ENCODE measurements around the gene MAPK8IP3. TPM values are rescaled to one million over a fixed set of nuclear protein-coding genes. Genes with fewer than 3 reads are reported as not detected.

Gene MAPK8IP3
- polyA plus RNA-seq, 3 donors, result 28.6 to 39.6 (median 36.3) TPM

DNA sequence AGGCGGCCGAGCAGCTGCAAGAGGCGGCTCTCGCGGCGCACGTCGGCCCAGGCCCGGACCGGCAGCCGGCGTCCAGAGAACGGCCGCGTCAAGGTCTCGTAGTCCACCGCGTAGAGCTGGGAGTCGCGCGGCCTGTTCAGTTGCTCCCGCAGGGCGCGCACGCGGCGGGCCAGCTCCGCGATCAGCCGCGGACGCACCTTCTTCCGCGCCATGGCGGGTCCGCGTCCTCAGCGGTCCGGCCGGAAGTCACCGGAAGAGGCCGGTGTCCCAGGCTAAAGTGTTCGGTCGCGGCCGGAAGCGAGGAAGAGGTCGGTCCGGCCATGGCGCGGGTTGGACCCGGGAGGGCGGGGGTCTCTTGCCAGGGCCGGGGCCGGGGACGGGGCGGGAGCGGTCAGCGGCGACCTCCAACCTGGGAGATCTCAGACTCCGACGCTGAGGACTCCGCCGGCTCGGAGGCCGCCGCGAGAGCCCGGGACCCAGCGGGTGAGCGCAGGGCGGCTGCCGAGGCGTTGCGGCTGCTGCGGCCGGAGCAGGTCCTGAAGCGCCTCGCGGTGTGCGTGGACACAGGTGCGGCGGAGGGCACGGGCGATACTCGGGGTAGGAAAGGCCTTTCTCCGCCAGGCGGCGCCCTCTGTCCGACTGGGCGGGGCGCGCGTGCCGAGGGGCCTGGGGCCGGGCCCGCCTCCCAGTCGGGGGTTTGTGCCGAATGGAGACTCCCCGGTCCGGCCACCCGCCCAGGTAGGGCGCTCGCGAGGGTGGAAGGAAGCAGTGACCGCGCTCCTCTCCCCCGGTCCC is 67.1 kb downstream of the MAPK8IP3 start, which contains the start of gene MRPS34:
Gene MRPS34 (minus strand): TSS at position 227 of the 795 bp plus-strand sequence. CDS start 15 bp downstream, at position 212.
- peak in 2 of 3 donors; percentile 69 to 75 for DNase-seq (ENCODE audit: low read depth in 3 of 3, low spot score in 2 of 3)

- DNase-seq (ENCODE audit: low read depth in 3 of 3, low spot score in 2 of 3), result no peak
Measured at GRCh38 chr16:1773703-1774447, 67.9 kb downstream of the MAPK8IP3 start.

DNA sequence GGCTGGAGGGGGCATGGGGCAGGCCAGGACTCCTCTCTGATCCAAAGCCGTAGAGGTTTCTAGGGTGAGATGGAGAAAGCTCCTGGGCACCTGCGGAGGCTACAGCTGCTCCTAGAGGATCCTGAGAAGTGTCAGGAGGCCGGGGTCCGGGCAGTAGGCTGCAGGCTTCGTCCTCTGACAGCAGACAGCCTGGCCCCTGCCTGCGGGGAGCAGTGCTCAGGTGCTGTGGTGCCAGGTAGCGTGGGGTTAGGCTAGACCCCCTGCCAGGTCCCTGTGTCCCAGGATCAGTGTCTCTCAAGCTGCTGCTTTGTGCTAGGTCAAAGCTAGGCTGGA is 68.4 kb downstream of the MAPK8IP3 start:
- no peak for DNase-seq (ENCODE audit: low read depth in 3 of 3, low spot score in 2 of 3)

DNA sequence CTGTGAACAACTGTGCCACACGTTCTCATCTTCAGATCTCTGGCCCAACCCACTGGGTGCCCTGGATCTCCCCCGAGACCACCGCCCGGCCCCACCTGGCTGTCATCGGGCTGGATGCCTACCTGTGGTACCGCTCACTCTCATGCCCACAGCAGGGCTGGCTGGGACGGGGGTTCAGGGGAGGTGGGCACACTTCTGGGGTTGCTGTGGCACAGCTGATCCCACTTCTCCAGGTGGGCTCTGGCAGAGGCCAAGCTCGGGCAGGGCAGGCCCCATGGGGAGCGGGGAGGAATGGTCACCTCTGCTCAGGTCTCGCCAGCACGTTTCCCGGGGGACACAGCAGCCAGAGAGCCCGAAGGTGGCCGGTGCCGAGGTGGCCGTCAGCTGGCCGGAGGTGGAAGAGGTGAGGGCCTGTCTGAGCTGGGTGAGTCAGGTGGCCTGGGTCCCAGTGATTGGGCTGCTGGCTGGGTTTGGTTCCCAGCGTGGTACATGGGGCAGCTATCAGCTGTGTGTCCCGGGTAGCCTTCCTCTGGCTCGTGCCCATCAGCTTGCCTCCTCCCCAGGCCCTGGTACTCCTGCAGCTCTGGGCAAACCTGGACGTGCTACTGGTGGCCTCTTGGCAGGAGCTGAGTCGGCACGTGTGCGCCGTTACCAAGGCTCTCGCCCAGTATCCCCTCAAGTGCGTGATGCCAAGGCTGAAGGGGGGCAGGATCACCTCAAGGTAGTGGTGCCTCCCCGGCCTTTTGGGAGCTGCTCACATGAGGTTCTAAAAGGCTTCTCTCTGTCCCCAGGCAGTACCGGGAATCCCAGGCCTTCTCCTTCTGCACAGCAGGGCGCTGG is 69.2 kb downstream of the MAPK8IP3 start:
- DNase-seq (ENCODE audit: low read depth in 3 of 3, low spot score in 2 of 3), result no peak

- DNase-seq (ENCODE audit: low read depth in 3 of 3, low spot score in 2 of 3), result no peak
Measured at GRCh38 chr16:1775846-1776671, 70.1 kb downstream of the MAPK8IP3 start.

- DNase-seq (ENCODE audit: low read depth in 3 of 3, low spot score in 2 of 3), result no peak
Measured at GRCh38 chr16:1776672-1776955, 70.6 kb downstream of the MAPK8IP3 start.

DNA sequence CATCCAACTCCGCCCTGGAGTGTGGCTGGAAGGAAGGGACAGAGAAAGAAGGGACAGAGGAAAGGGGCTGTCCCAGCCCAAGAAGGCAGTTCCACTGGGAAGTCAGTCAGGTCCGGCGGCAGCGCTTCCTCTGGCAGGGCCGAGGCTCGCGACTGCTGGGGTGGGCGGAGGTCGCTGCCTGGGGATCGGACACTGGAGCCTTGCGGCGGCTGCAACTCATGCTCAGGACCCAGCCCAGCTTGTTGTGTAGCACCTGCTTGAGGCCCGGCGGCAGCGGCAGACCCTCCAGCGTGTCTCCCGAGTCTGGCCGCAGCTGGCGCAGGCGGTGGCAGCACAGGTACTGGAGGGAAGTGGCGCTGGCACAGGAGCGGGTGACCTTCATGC is 71.0 kb downstream of the MAPK8IP3 start:
- no peak for DNase-seq (ENCODE audit: low read depth in 3 of 3, low spot score in 2 of 3)

DNA sequence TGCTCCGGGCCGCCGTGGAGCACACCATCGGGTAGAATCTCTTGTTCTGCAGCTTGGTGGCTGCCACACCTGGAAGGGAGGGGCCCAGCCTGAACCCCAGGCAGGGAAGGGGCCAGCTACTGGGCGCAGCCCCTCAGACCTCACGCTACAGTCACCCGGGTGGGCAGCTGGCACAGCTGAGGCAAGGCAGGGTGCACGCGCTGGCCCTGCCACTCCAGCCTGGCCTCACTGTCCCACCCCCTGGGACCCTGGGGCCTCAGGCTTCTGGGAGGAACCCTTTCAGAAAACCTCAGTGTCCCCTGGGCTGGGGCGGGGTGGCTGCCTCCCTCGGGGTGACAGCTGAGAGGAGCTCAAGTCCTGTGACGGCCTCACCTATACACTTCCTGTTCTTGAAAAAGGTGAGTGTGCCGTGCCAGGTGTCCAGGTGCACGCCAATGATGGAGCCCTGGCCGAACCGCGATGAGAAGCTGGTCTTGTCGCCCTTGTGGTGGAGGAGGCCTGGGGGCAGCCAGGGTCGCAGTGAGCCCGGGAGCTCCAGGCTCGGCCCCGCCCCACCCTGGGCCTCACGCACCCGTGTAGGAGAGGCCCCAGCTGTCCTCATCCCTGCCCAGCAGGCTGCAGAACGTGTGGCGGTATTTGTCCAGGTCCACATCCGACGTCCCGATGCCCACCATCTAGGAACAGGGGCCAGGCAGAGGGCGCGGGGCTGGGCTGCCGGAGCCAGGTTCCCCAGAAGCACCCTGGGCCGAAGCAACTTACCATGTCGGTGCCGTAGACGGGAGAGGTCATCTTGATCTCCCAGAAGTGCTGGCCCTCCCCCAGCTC is 71.6 kb downstream of the MAPK8IP3 start:
- no peak for DNase-seq (ENCODE audit: low read depth in 3 of 3, low spot score in 2 of 3)

GRCh38 chr16:1778200-1779179 is 72.5 kb downstream of the MAPK8IP3 start:
- no peak for DNase-seq (ENCODE audit: low read depth in 3 of 3, low spot score in 2 of 3)

DNA sequence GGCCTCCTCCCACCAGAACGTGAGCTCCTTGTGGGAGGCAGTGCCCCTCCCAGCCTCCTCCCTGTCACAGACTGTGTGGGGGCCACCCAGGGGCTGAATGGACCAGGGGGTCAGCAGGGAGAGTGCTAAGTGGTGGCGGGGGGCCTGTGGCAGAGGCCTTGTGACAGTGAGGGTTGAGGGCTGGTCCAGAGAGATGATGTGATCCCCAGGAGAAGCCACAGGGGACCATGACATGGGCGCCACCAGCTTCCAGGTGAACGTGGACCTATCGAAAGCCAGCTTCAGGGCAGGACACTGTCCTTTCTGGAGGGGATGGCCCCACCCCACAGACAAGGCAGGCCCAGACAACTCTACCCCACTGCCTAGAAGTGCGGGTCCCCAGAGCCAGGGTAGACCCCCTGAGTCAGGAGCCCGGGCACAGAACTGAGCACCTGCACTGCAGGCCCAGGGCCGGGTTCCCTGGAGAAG is 73.3 kb downstream of the MAPK8IP3 start:
- DNase-seq (ENCODE audit: low read depth in 3 of 3, low spot score in 2 of 3), result no peak

- no peak for DNase-seq (ENCODE audit: low read depth in 3 of 3, low spot score in 2 of 3)
Measured at GRCh38 chr16:1779741-1780676, 74.0 kb downstream of the MAPK8IP3 start.

GRCh38 chr16:1780677-1781072 is 74.7 kb downstream of the MAPK8IP3 start:
- no peak for DNase-seq (ENCODE audit: low read depth in 3 of 3, low spot score in 2 of 3)

DNA sequence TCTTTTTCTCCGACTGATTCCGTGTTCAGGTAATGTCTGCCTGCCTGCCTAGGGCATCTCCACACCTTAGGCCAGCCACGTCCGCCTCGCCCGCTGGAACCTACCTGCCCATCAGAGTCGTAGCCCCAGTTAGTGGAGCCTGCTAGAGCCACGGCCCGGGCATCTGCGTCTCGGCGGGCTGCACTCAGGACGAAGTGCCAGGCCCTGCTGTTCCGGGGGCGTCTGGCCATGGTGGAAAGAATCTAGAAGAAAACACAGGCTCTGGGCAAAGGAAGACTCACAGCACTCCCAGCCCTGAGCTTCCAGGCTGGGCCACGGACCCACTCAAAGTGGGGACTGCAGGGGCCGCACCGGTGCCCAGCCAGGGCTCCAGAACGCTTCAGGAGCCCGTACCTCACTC is 75.3 kb downstream of the MAPK8IP3 start:
- DNase-seq (ENCODE audit: low read depth in 3 of 3, low spot score in 2 of 3), result no peak

DNA sequence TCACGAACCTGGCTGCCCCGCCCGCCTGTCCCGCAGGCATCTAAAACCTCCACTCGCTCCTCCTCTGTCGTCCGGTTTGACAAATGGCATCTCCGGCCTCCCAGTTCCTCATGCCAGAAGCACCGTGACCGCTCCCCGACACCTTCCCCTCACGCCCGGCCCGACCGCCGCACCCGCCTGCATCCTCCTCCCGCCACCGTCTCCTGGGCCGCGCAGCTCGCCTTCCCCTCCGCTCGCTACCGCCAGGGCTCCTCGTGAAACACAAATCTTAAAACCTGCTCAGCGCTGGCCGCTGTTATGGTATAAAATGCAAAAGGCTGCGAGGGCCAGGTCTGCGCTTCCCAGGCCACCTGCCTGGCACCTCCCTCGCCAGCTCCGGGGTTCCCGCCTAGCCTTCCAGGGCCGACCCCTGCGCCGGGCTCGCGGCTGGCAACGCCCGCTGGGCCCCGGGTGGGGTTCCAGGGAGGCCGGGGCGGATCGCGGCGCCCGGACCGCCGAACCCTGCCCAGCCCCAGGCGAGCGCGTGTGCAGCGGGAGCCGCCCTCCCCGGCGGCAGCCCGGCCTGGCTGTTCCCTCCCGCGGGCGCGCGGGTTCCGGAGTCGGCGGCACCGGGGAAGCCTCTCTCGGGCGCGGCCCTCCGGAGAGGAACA is 75.9 kb downstream of the MAPK8IP3 start:
- no peak for DNase-seq (ENCODE audit: low read depth in 3 of 3, low spot score in 2 of 3)

- peak; percentile 97 to 100 (median 99) for DNase-seq (ENCODE audit: low read depth in 3 of 3, low spot score in 2 of 3)
Measured at GRCh38 chr16:1782408-1783264, 76.6 kb downstream of the MAPK8IP3 start, which contains the start of the genes NUBP2 and SPSB3. TSS of gene NUBP2 (plus strand) at chr16:1782960. CDS start at chr16:1783021, 61 bp downstream. TSS of gene SPSB3 (minus strand) at chr16:1782571. CDS start at chr16:1781483, 1,088 bp downstream.

Data from right renal cortex interstitium (tissue), 3 donors.